ENCODE measurements around the gene CDH13. TPM values are rescaled to one million over a fixed set of nuclear protein-coding genes. Genes with fewer than 3 reads are reported as not detected.

Gene CDH13
- total and polyA plus RNA-seq, 9 of the 15 experiments (the other 6 are each of a cell fraction or from before 2014, with no cell fraction given): 0.03 TPM; not detected in 8

GRCh38 chr16:83441517-83441916 is 814.7 kb downstream of the CDH13 start:
- 0% methylated on average over 4 of the region's 4 CpGs for WGBS (ENCODE audit: insufficient coverage, low coverage, missing lambda C conversion rate)

More at GRCh38 chr16:83441517-83441916, 814.7 kb downstream of the CDH13 start:
- H3K79me2 ChIP-seq (ENCODE audit: control insufficient read depth, insufficient read depth, low read length): no peaks in the 10 kb centered on the region
- intact Hi-C loops (cut with micrococcal nuclease): loop anchor here (10.0 kb wide), 1 partner anchor 987 kb away; no protein-coding TSS in a partner anchor
- H2AFZ ChIP-seq (ENCODE audit: low read depth, low read length): no peak overlapping the region
- in situ Hi-C loops (cut with MboI): loop anchor here (10.0 kb wide), 1 partner anchor 1177 kb away; no protein-coding TSS in a partner anchor
- CTCF ChIA-PET (ENCODE audit: low intra/inter-chr PET ratio): no interaction called here
- no peaks in the 10 kb centered on the region for H3K4me1 ChIP-seq (replicated peaks in 1 of 2; ENCODE audit: control insufficient read depth in 2 of 2, insufficient read depth in 2 of 2, low read length in 2 of 2)
- POLR2A ChIA-PET: interaction anchor here (1.3 kb wide), 1 partner anchor 16 kb away, joined by 4 read pairs; no protein-coding TSS in a partner anchor
- no peak for FAIRE-seq
- ATAC-seq: no peak
- no peak overlapping the region for H3K4me2 ChIP-seq (ENCODE audit: insufficient read depth, low read length)
- H4K20me1 ChIP-seq (replicated peaks; ENCODE audit: control insufficient read depth, insufficient read depth, low read length): no peaks in the 10 kb centered on the region
- no peak overlapping the region for H3K27ac ChIP-seq (ENCODE audit: extremely low read depth, low read depth, low read length)
- TF ChIP-seq ASH1L (IDR thresholded peaks at IDR 0.05; ENCODE audit: borderline replicate concordance, low read depth, partially characterized antibody): no peak
- TF ChIP-seq TOE1 (IDR thresholded peaks at IDR 0.05; ENCODE audit: borderline replicate concordance): no peak
- no peak for TF ChIP-seq TOE1 (CRISPR knock-in tag; IDR thresholded peaks at IDR 0.05; ENCODE audit: borderline replicate concordance, low read depth)
- TF ChIP-seq HNRNPLL (IDR thresholded peaks at IDR 0.05; ENCODE audit: low read depth, low read length, poor library complexity, severe bottlenecking): no peak
- no peak for TF ChIP-seq SNRNP70 (optimal IDR thresholded peaks at IDR 0.05; ENCODE audit: low read depth, low read length)
- no peak for TF ChIP-seq HMGN3 (IDR thresholded peaks at IDR 0.05; ENCODE audit: borderline replicate concordance, extremely low read depth, insufficient read length, low read depth, low read length)
- no peak for TF ChIP-seq TSC22D4 (tag; IDR thresholded peaks at IDR 0.05)
- TF ChIP-seq POLR3G (IDR thresholded peaks at IDR 0.05; ENCODE audit: extremely low read depth, insufficient read length, insufficient replicate concordance): no peak
- TF ChIP-seq EP400 (IDR thresholded peaks at IDR 0.05): no peak
- no peak for TF ChIP-seq SETDB1 (IDR thresholded peaks at IDR 0.05; ENCODE audit: low read length)
- no peak for TF ChIP-seq DNMT1 (IDR thresholded peaks at IDR 0.05)
- TF ChIP-seq CTBP1 (IDR thresholded peaks at IDR 0.05; ENCODE audit: borderline replicate concordance): no peak
- TF ChIP-seq THRAP3 (IDR thresholded peaks at IDR 0.05; ENCODE audit: borderline replicate concordance): no peak
- TF ChIP-seq DLX4 (CRISPR knock-in tag; IDR thresholded peaks at IDR 0.05): no peak
- TF ChIP-seq CHD1 (IDR thresholded peaks at IDR 0.05; ENCODE audit: low read length): no peak
- no peak for TF ChIP-seq ZNF253 (CRISPR knock-in tag; conservative IDR thresholded peaks at IDR 0.05)
- no TSS peak for BruUV-seq (replicated peaks)
- no peak overlapping the region for H3K4me3 ChIP-seq
- no peaks in the 10 kb centered on the region for H3K36me3 ChIP-seq (ENCODE audit: control insufficient read depth, insufficient read depth, low read length)
- H3K9me3 ChIP-seq (replicated peaks; ENCODE audit: control insufficient read depth, insufficient read depth, low read depth, low read length): no peaks in the 10 kb centered on the region
- no peaks in the 10 kb centered on the region; a peak in 1 of 5 replicates for H3K27me3 ChIP-seq (ENCODE audit: control insufficient read depth in 2 of 2, insufficient read depth in 2 of 2, low read length in 2 of 2)
- no peak for DNase-seq (ENCODE audit: extremely low read depth in 1 of 4, low spot score in 3 of 4)
- no peaks in the 10 kb centered on the region for H3K9me1 ChIP-seq (ENCODE audit: control insufficient read depth, insufficient read depth, low read length)
- no peak overlapping the region for H3K9ac ChIP-seq (ENCODE audit: insufficient read depth in 1 of 2, low read depth in 2 of 2, low read length in 2 of 2)

Measured in K562 (cell line).